ENCODE measurements around the gene ARHGEF12. TPM values are rescaled to one million over a fixed set of nuclear protein-coding genes. Genes with fewer than 3 reads are reported as not detected.

ARHGEF12 gene, protein sequence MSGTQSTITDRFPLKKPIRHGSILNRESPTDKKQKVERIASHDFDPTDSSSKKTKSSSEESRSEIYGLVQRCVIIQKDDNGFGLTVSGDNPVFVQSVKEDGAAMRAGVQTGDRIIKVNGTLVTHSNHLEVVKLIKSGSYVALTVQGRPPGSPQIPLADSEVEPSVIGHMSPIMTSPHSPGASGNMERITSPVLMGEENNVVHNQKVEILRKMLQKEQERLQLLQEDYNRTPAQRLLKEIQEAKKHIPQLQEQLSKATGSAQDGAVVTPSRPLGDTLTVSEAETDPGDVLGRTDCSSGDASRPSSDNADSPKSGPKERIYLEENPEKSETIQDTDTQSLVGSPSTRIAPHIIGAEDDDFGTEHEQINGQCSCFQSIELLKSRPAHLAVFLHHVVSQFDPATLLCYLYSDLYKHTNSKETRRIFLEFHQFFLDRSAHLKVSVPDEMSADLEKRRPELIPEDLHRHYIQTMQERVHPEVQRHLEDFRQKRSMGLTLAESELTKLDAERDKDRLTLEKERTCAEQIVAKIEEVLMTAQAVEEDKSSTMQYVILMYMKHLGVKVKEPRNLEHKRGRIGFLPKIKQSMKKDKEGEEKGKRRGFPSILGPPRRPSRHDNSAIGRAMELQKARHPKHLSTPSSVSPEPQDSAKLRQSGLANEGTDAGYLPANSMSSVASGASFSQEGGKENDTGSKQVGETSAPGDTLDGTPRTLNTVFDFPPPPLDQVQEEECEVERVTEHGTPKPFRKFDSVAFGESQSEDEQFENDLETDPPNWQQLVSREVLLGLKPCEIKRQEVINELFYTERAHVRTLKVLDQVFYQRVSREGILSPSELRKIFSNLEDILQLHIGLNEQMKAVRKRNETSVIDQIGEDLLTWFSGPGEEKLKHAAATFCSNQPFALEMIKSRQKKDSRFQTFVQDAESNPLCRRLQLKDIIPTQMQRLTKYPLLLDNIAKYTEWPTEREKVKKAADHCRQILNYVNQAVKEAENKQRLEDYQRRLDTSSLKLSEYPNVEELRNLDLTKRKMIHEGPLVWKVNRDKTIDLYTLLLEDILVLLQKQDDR (N-terminal part only)
- 18.5 and 26.8 TPM in 2 replicates for polyA plus RNA-seq

GRCh38 chr11:120335908-120336640 lies at the start of gene ARHGEF12:
Gene ARHGEF12, plus strand, starts transcription at chr11:120336413. Its CDS starts 831 bp downstream, at chr11:120337244.

DNA sequence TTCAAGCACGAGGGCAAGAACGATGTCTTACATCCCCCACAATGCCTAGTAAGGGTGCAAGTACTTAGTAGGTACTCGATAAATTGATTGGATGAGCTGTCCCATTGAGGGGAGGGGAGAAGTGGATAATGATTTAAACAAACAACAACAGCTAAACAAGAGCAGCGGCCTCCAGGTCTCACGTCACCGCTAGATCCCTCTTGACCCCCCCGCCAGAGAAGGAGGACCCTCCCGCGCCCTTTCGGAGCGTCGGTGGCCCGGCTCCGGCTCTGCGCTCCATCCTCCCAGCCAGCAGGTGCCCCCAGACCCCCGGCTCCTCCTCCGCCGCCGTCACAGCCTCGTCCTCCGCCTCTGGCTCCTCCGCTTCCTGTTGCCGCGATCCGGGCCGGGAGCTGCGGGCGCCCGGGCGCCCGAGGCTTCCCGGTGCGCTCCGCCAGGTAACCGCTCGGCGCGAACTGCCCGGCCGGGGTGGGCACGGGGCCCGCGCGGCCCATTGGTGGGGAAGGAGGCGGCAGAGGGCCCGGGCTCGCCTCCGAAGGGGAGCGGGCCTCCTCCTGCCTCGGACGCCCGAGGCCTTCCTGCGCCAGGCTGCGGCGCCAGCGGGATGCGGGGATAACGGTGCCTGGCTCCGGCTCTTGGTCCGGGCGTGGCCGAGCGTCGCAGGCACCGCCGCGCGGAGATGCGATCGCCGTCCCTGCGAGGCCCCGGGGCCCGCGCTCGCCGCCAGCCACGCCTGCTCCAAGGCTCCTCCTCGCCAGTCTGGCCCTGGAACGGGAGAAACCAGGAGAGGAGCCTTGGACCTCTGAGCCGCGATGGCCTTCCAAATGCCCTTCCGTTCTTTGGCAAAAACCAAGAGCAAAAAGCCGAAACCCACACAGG lies 11.0 kb upstream of the ARHGEF12 start, which contains the start of gene TLCD5:
TLCD5 (plus strand) TSS at position 368 of the 879 bp plus-strand sequence. CDS start 2,143 bp downstream, outside the sequence.

DNA sequence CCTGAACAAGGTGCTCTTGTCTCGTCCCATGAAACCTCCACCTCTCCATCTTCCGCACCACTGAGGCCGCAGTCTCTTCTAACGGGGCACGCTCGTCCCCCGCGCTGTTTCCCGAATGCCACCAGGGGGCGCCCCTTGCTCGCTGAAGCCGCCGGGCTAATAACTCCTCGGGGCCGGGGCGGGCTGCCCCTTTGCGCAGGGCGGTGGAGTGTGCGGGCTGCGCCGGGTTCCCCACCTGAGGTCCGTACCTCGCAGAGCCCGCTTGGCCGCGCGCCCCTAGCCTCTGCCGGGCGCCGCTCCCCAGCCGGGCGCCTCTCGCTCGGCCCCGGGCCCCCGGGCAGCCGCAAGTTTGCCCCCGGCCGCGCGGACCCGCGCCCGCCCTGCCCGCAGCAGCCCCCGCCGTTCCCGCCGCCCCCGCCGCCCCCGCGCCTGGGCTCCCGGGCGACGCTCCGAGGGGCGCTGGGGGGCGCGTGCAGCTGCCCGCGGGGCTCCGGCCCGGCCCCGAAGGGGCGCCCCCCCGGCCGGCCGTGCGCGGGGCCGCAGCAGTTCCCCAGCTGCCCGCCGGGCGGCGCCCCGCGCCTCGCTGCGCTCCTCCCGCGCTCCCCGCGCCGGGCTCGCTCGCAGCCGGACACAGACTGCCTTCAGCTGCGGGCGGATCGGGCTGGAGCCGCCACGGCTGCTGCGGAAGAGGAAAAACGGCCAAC lies 175.1 kb downstream of the ARHGEF12 start, which contains the start of gene GRIK4:
GRIK4 (plus strand) TSS at position 633 of the 704 bp plus-strand sequence. CDS start 148,571 bp downstream, outside the sequence.

Other genes starting within 250 kb of the ARHGEF12 start
- not detected in 2 replicates for gene TRIM29, start 198.3 kb upstream of the ARHGEF12 start, polyA plus RNA-seq
- gene OAF, start 125.4 kb upstream of the ARHGEF12 start, polyA plus RNA-seq, result 0.09 TPM in 1 of 2 replicates, not detected in the other
- gene POU2F3, start 96.3 kb upstream of the ARHGEF12 start, polyA plus RNA-seq, result not detected in 2 replicates
- 9.6 and 10.4 TPM in 2 replicates for gene TLCD5, start 11.1 kb upstream of the ARHGEF12 start, polyA plus RNA-seq
- gene GRIK4, start 175.3 kb downstream of the ARHGEF12 start, polyA plus RNA-seq, result 8.2 and 8.3 TPM in 2 replicates